Sigmoid colon (tissue), 7 donors: ENCODE data around the gene GRIN1. TPM values are rescaled to one million over a fixed set of nuclear protein-coding genes. Genes with fewer than 3 reads are reported as not detected.

ENCODE experiments used
- DNase-seq: peaks from one replicate; pipeline ENCODE4 v3.0.0-alpha.2; 2019
- H3K27ac ChIP-seq, 4 donors: fragments of 200-600 bp; sonication (generic); one replicate each; pipeline ENCODE4 v1.5.1; 2016 to 2019; ENCODE audit warnings: mild to moderate bottlenecking in 1 of 4
- H3K27me3 ChIP-seq, 3 donors: fragments of 200-600 bp; sonication (generic); one replicate each; pipeline ENCODE4 v1.5.1; 2019; ENCODE audit warnings: mild to moderate bottlenecking in 1 of 3
- H3K36me3 ChIP-seq, 4 donors: fragments of 200-600 bp; sonication (generic); one replicate each; pipeline ENCODE4 v1.5.1; 2016 to 2019
- H3K4me1 ChIP-seq, 4 donors: fragments of 200-600 bp; sonication (generic); one replicate each; pipeline ENCODE4 v1.5.1; 2017 to 2019
- H3K4me3 ChIP-seq, 4 donors: fragments of 200-600 bp; sonication (generic); one replicate each; pipeline ENCODE4 v1.5.1; 2017 to 2019; ENCODE audit warnings: mild to moderate bottlenecking in 2 of 4, moderate library complexity in 1 of 4
- H3K9me3 ChIP-seq, 4 donors: fragments of 200-600 bp in 3 of 4; sonication (generic) in 3 of 4; one replicate each; pipeline versions ENCODE4 v1.5.1 to v1.6.1; 2013 to 2019
- EP300 ChIP-seq, 4 donors: sonication (generic); formaldehyde crosslinking; IDR thresholded peaks; one replicate each; pipeline ENCODE4 v1.6.1; 2017; ENCODE audit warnings: antibody characterized with exemption in 4 of 4
- POLR2A ChIP-seq, 2 donors: fragments of 450-650 bp; IDR thresholded peaks; one replicate each; pipeline ENCODE4 v1.6.1; 2016; ENCODE audit warnings: antibody characterized with exemption in 2 of 2, mild to moderate bottlenecking in 2 of 2, moderate library complexity in 2 of 2
- POLR2AphosphoS5 ChIP-seq, 4 donors: sonication (generic); formaldehyde crosslinking; IDR thresholded peaks; one replicate each; pipeline ENCODE4 v1.6.1; 2017; ENCODE audit warnings: antibody characterized with exemption in 4 of 4
- WGBS, 2 donors: extraction: QIAGEN DNeasy Blood & Tissue Kit; methylation state at CpG; one replicate each; pipeline ENCODE4 v1.1.7; 2013; 5-methylcytosine and 5-hydroxymethylcytosine counted together
- intact Hi-C: fragments of 100-400 bp; cut with DNase I; formaldehyde crosslinking; loops from one replicate; pipeline ENCODE4 v1.15.1; 2023
- polyA plus RNA-seq, 3 donors: library from polyadenylated mRNA; stranded (reverse); fragments of 200-250 nt; gene quantifications; one replicate each; pipeline ENCODE4 v1.2.3, GENCODE V29; 2013
- total RNA-seq, 4 donors: library from RNA; depleted of rRNA; stranded (reverse); fragments of >200 nt; gene quantifications; one replicate each; pipeline ENCODE4 v1.1.0, GENCODE V29; 2016
- TF ChIP-seq, protein P1 (sequence below), 4 experiments: fragments of 450-650 bp in 3 of 4; fragments of 200-600 bp in 1 of 4; IDR thresholded peaks; one replicate each; pipeline ENCODE4 v1.5.1; 2016 to 2019; ENCODE audit warnings: antibody characterized with exemption in 4 of 4, mild to moderate bottlenecking in 3 of 4, moderate library complexity in 2 of 4
- donor health status: healthy with polysubstance abuse.
- donor health status: Bipolar disorder and iron deficiency.
- donor health status: healthy.

The GRIN1 gene
- total and polyA plus RNA-seq, 7 donors = 0.16 to 1.1 (median 0.41) TPM; not detected in 2

DNA sequence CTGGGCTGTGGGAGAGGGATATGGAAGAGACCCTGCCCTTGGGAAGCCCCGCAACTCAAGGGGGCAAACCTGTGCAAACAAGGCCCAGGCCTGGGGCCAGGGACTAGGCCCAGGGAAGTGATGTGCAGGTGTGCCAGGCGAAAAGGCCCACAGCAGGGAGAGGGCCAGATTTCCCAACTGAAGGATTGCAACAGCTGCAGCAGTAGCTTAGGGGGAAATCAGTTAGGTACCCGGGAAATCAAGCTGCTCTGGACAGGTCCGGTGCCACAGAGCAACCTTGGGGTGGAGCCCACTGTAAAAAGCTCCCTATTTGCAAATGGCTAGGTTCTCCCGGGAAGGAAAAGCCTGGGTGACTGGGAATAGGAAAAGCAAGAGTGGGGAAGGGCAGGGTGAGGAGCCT, 10.4 kb downstream of the GRIN1 start:
- H3K4me3 ChIP-seq = no peak overlapping the region
- TF ChIP-seq, protein P1, sequence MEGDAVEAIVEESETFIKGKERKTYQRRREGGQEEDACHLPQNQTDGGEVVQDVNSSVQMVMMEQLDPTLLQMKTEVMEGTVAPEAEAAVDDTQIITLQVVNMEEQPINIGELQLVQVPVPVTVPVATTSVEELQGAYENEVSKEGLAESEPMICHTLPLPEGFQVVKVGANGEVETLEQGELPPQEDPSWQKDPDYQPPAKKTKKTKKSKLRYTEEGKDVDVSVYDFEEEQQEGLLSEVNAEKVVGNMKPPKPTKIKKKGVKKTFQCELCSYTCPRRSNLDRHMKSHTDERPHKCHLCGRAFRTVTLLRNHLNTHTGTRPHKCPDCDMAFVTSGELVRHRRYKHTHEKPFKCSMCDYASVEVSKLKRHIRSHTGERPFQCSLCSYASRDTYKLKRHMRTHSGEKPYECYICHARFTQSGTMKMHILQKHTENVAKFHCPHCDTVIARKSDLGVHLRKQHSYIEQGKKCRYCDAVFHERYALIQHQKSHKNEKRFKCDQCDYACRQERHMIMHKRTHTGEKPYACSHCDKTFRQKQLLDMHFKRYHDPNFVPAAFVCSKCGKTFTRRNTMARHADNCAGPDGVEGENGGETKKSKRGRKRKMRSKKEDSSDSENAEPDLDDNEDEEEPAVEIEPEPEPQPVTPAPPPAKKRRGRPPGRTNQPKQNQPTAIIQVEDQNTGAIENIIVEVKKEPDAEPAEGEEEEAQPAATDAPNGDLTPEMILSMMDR (IDR thresholded peaks at IDR 0.05) = no peak
- TF ChIP-seq POLR2A (IDR thresholded peaks at IDR 0.05) (no peak), POLR2AphosphoS5 (IDR thresholded peaks at IDR 0.05) (no peak), EP300 (IDR thresholded peaks at IDR 0.05) (no peak)
- no peak overlapping the region for H3K27ac ChIP-seq
- H3K4me1 ChIP-seq = peaks cover 0 to 5% (median 0%) of the 10 kb centered on the region in 4 donors
- no peak for DNase-seq
- intact Hi-C loops = no loop called here
- H3K27me3 ChIP-seq = peaks cover 3 to 60% (median 37%) of the 10 kb centered on the region in 3 donors
- H3K9me3 ChIP-seq = no peaks in the 10 kb centered on the region
- H3K36me3 ChIP-seq = no peaks in the 10 kb centered on the region
- WGBS, 2 donors = 67 to 81% methylated on average over 5 of the region's 5 CpGs

- WGBS, 2 donors = 49 to 58% methylated on average over 20 of the region's 20 CpGs
- H3K36me3 ChIP-seq = no peaks in the 10 kb centered on the region
- TF ChIP-seq EP300 (IDR thresholded peaks at IDR 0.05) = no peak
- no peak for TF ChIP-seq POLR2A (IDR thresholded peaks at IDR 0.05)
- TF ChIP-seq, protein P1 (IDR thresholded peaks at IDR 0.05) = no peak
- no peak for TF ChIP-seq POLR2AphosphoS5 (IDR thresholded peaks at IDR 0.05)
- no peak overlapping the region for H3K4me3 ChIP-seq
- H3K27ac ChIP-seq = no peak overlapping the region
- no peaks in the 10 kb centered on the region for H3K9me3 ChIP-seq
- H3K27me3 ChIP-seq = peaks cover 3 to 64% (median 37%) of the 10 kb centered on the region in 3 donors
- DNase-seq = no peak
- intact Hi-C loops = no loop called here
- peaks cover 0 to 5% (median 0%) of the 10 kb centered on the region in 4 donors for H3K4me1 ChIP-seq
These were observed 11.1 kb downstream of the GRIN1 start for GRCh38 chr9:137149942-137150616.

- 18 to 35% methylated on average over 34 of the region's 34 CpGs for WGBS, 2 donors
- Histone ChIP-seq H3K4me1 (peaks cover 0 to 5% (median 0%) of the 10 kb centered on the region in 4 donors), H3K27me3 (peaks cover 3 to 67% (median 40%) of the 10 kb centered on the region in 3 donors), H3K4me3 (no peak overlapping the region), H3K27ac (no peak overlapping the region), H3K9me3 (no peaks in the 10 kb centered on the region), H3K36me3 (no peaks in the 10 kb centered on the region)
- TF ChIP-seq POLR2A (IDR thresholded peaks at IDR 0.05) (no peak), POLR2AphosphoS5 (IDR thresholded peaks at IDR 0.05) (no peak), EP300 (IDR thresholded peaks at IDR 0.05) (no peak)
- TF ChIP-seq, protein P1 (IDR thresholded peaks at IDR 0.05) = no peak
- DNase-seq = no peak
- intact Hi-C loops = no loop called here
These were observed 11.9 kb downstream of the GRIN1 start for GRCh38 chr9:137150617-137151457.

- H3K9me3 ChIP-seq = no peaks in the 10 kb centered on the region
- H3K4me1 ChIP-seq = peaks cover 0 to 14% (median 7%) of the 10 kb centered on the region in 4 donors
- intact Hi-C loops = no loop called here
- no peak overlapping the region for H3K27ac ChIP-seq
- WGBS, 2 donors = 90 to 93% methylated on average over 7 of the region's 7 CpGs
- no peaks in the 10 kb centered on the region for H3K36me3 ChIP-seq
- TF ChIP-seq EP300 (IDR thresholded peaks at IDR 0.05) = no peak
- TF ChIP-seq, protein P1 (IDR thresholded peaks at IDR 0.05) = no peak
- no peak for TF ChIP-seq POLR2A (IDR thresholded peaks at IDR 0.05)
- TF ChIP-seq POLR2AphosphoS5 (IDR thresholded peaks at IDR 0.05) = no peak
- peaks cover 13 to 67% (median 40%) of the 10 kb centered on the region in 3 donors for H3K27me3 ChIP-seq
- H3K4me3 ChIP-seq = no peak overlapping the region
- DNase-seq = no peak
These were observed 14.0 kb downstream of the GRIN1 start for GRCh38 chr9:137152844-137153405.
